Cardiac muscle cell (in vitro differentiated cells and primary cell): Measurements from ENCODE around the gene SS18. TPM values are rescaled to one million over a fixed set of nuclear protein-coding genes. Genes with fewer than 3 reads are reported as not detected.

Source experiments
- DNase-seq, 2 donors: peaks; one replicate each; pipeline versions ENCODE4 v3.0.0 to v3.0.0-alpha.2; 2010 to 2017; ENCODE audit warnings: low read depth in 1 of 2, low spot score in 1 of 2
- H3K27ac ChIP-seq: fragments of 200-600 bp; sonication (generic); 2 replicates; pipeline ENCODE4 v1.5.1; 2016
- H3K27me3 ChIP-seq: fragments of 200-600 bp; sonication (generic); 2 replicates; pipeline ENCODE4 v1.6.0; 2016; ENCODE audit warnings: control low read depth
- H3K36me3 ChIP-seq: fragments of 200-600 bp; sonication (generic); 2 replicates; pipeline ENCODE4 v1.5.1; 2016; ENCODE audit warnings: control low read depth
- H3K4me1 ChIP-seq: fragments of 200-600 bp; sonication (generic); 2 replicates; pipeline ENCODE4 v1.8.1; 2017; ENCODE audit warnings: low read depth, mild to moderate bottlenecking, mixed run types
- H3K4me3 ChIP-seq: fragments of 200-600 bp; sonication (generic); 2 replicates; pipeline ENCODE4 v1.5.1; 2016; ENCODE audit warnings: mild to moderate bottlenecking
- H3K9me3 ChIP-seq: fragments of 200-600 bp; sonication (generic); 2 replicates; pipeline ENCODE4 v1.5.1; 2017; ENCODE audit warnings: low read depth, mild to moderate bottlenecking, control low read depth
- CTCF ChIP-seq: IDR thresholded peaks from 2 replicates; pipeline ENCODE4 v1.5.1; 2012; ENCODE audit warnings: low read depth, mild to moderate bottlenecking, low read length
- polyA plus RNA-seq: library from polyadenylated mRNA; unstranded; fragments of >200 nt; fragmentation: Nextera tagmentation; extraction: Ambion mirVana; gene quantifications from 2 replicates; pipeline ENCODE4 v1.2.1, GENCODE V29; 2016
- total RNA-seq: library from RNA; depleted of rRNA; stranded (reverse); fragments of >200 nt; gene quantifications from 2 replicates; pipeline ENCODE4 v1.2.3, GENCODE V29; 2016

The SS18 gene
- total and polyA plus RNA-seq, 2 experiments from 2014 or later = 84.0 to 148 TPM

GRCh38 chr18:26097563-26097962 lies 7.2 kb upstream of the SS18 start:
- Histone ChIP-seq H3K4me3 (no peak overlapping the region), H3K27ac (no peak overlapping the region), H3K27me3 (no peaks in the 10 kb centered on the region), H3K4me1 (no peaks in the 10 kb centered on the region), H3K9me3 (no peaks in the 10 kb centered on the region), H3K36me3 (no peaks in the 10 kb centered on the region)
- no peak for TF ChIP-seq CTCF
- DNase-seq = no peak

- H3K27me3 ChIP-seq = no peaks in the 10 kb centered on the region
- no peaks in the 10 kb centered on the region for H3K9me3 ChIP-seq
- H3K4me1 ChIP-seq = no peaks in the 10 kb centered on the region
- no peaks in the 10 kb centered on the region for H3K36me3 ChIP-seq
- no peak overlapping the region for H3K4me3 ChIP-seq
- no peak for DNase-seq
- H3K27ac ChIP-seq = no peak overlapping the region
- no peak for TF ChIP-seq CTCF
These were observed 6.4 kb upstream of the SS18 start for GRCh38 chr18:26096852-26097251.

- H3K4me1 ChIP-seq = peaks cover 16% of the 10 kb centered on the region
- H3K27me3 ChIP-seq = no peaks in the 10 kb centered on the region
- H3K36me3 ChIP-seq = peaks cover 10% of the 10 kb centered on the region
- no peaks in the 10 kb centered on the region for H3K9me3 ChIP-seq
- H3K4me3 ChIP-seq = peak overlapping the region; percentile 81
- DNase-seq = no peak
- no peak for TF ChIP-seq CTCF
- peak overlapping the region; percentile 93 for H3K27ac ChIP-seq
These were observed 726 bp upstream of the SS18 start for GRCh38 chr18:26091047-26091630.

GRCh38 chr18:26089293-26090129 lies 902 bp downstream of the SS18 start:
- H3K4me1 ChIP-seq = peaks cover 16% of the 10 kb centered on the region
- H3K9me3 ChIP-seq = no peaks in the 10 kb centered on the region
- H3K27me3 ChIP-seq = no peaks in the 10 kb centered on the region
- H3K27ac ChIP-seq = peak overlapping the region; percentile 93
- DNase-seq = peak; percentile 18 to 43
- H3K36me3 ChIP-seq = peaks cover 24% of the 10 kb centered on the region
- TF ChIP-seq CTCF = no peak
- H3K4me3 ChIP-seq = peak overlapping the region; percentile 81

- peaks cover 16% of the 10 kb centered on the region for H3K4me1 ChIP-seq
- H3K4me3 ChIP-seq = peak overlapping the region; percentile 81
- no peaks in the 10 kb centered on the region for H3K9me3 ChIP-seq
- no peak overlapping the region for H3K27ac ChIP-seq
- no peak for TF ChIP-seq CTCF
- H3K27me3 ChIP-seq = no peaks in the 10 kb centered on the region
- peaks cover 25% of the 10 kb centered on the region for H3K36me3 ChIP-seq
- DNase-seq = peak in 1 of 2 donors; percentile 14
These were observed 1.9 kb downstream of the SS18 start for GRCh38 chr18:26088487-26088886.
